Spinal cord (tissue), 10 donors: ENCODE results near the gene KLK4. TPM values are rescaled to one million over a fixed set of nuclear protein-coding genes. Genes with fewer than 3 reads are reported as not detected.
A peak's percentile ranks its signal among the peaks of the same experiment; 100 is the strongest.

ENCODE experiments used
- DNase-seq, 6 donors: peaks; one replicate each; pipeline versions ENCODE4 v3.0.0 to v3.0.0-alpha.2; 2013 to 2015; ENCODE audit warnings: low spot score in 6 of 6, low read depth in 4 of 6
- H3K27ac ChIP-seq: one replicate; pipeline ENCODE4 v1.5.1; 2013; ENCODE audit warnings: low read depth, low read length, control low read depth
- H3K27me3 ChIP-seq: one replicate; pipeline ENCODE4 v1.6.1; 2013; ENCODE audit warnings: low read length; ENCODE audit not compliant: control insufficient read depth, insufficient read depth
- H3K36me3 ChIP-seq: one replicate; pipeline ENCODE4 v1.6.1; 2013; ENCODE audit warnings: low read length; ENCODE audit not compliant: control insufficient read depth, insufficient read depth
- H3K4me1 ChIP-seq: one replicate; pipeline ENCODE4 v1.6.1; 2013; ENCODE audit warnings: low read length; ENCODE audit not compliant: control insufficient read depth, insufficient read depth
- H3K4me3 ChIP-seq: one replicate; pipeline ENCODE4 v1.5.1; 2013; ENCODE audit warnings: low read depth, low read length, control low read depth
- H3K9me3 ChIP-seq: one replicate; pipeline ENCODE4 v1.6.1; 2013; ENCODE audit warnings: low read length; ENCODE audit not compliant: control insufficient read depth, insufficient read depth
- WGBS: methylation state at CpG from one replicate; pipeline ENCODE4 v1.1.5; 2013; ENCODE audit warnings: missing lambda C conversion rate; ENCODE audit not compliant: insufficient coverage; 5-methylcytosine and 5-hydroxymethylcytosine counted together
- polyA plus RNA-seq, 2 donors: library from polyadenylated mRNA; unstranded; fragments of 120-200 nt; gene quantifications; one replicate each; pipeline ENCODE4 v1.2.1, GENCODE V29; 2013; ENCODE audit not compliant: insufficient read length in 2 of 2
- total RNA-seq, 2 donors: library from RNA; depleted of rRNA in 1 of 2; stranded (reverse); fragments of 120-200 nt in 1 of 2; fragments of >200 nt in 1 of 2; gene quantifications; one replicate each; pipeline versions ENCODE4 v1.2.3 to v1.2.4, GENCODE V29; 2013 to 2014
- donor health status: healthy.

KLK4 gene
- total and polyA plus RNA-seq, 4 donors, result 0.59 to 1.9 (median 1.6) TPM; not detected in 1

- Histone ChIP-seq H3K4me1 (no peaks in the 10 kb centered on the region), H3K27me3 (peaks cover 11% of the 10 kb centered on the region), H3K36me3 (no peaks in the 10 kb centered on the region), H3K4me3 (no peak overlapping the region), H3K9me3 (no peaks in the 10 kb centered on the region), H3K27ac (no peak overlapping the region)
- no peak for DNase-seq
- WGBS, result 11% methylated on average over 1 of the region's 5 CpGs
These were observed 20.6 kb downstream of the KLK4 start for GRCh38 chr19:50890422-50891252.

- H3K4me1 ChIP-seq, result no peaks in the 10 kb centered on the region
- H3K9me3 ChIP-seq, result no peaks in the 10 kb centered on the region
- no peak for DNase-seq
- peaks cover 11% of the 10 kb centered on the region for H3K27me3 ChIP-seq
- H3K4me3 ChIP-seq, result no peak overlapping the region
- H3K27ac ChIP-seq, result no peak overlapping the region
- 59% methylated on average over 2 of the region's 3 CpGs for WGBS
- H3K36me3 ChIP-seq, result no peaks in the 10 kb centered on the region
These were observed 21.6 kb downstream of the KLK4 start for GRCh38 chr19:50889638-50890037.

GRCh38 chr19:50882188-50882587 lies 29.0 kb downstream of the KLK4 start:
- H3K4me3 ChIP-seq, result no peak overlapping the region
- H3K9me3 ChIP-seq, result no peaks in the 10 kb centered on the region
- no peaks in the 10 kb centered on the region for H3K4me1 ChIP-seq
- no peaks in the 10 kb centered on the region for H3K36me3 ChIP-seq
- H3K27me3 ChIP-seq, result no peaks in the 10 kb centered on the region
- 100% methylated on average over 1 of the region's 3 CpGs for WGBS
- DNase-seq, result no peak
- H3K27ac ChIP-seq, result no peak overlapping the region

GRCh38 chr19:50880241-50880640 lies 31.0 kb downstream of the KLK4 start:
- Histone ChIP-seq H3K4me1 (no peaks in the 10 kb centered on the region), H3K27ac (no peak overlapping the region), H3K9me3 (no peaks in the 10 kb centered on the region), H3K4me3 (no peak overlapping the region), H3K36me3 (no peaks in the 10 kb centered on the region), H3K27me3 (peaks cover 4% of the 10 kb centered on the region)
- 81% methylated on average over 5 of the region's 5 CpGs for WGBS
- DNase-seq, result no peak

GRCh38 chr19:50878851-50879250 lies 32.3 kb downstream of the KLK4 start:
- Histone ChIP-seq H3K4me3 (no peak overlapping the region), H3K9me3 (no peaks in the 10 kb centered on the region), H3K4me1 (no peaks in the 10 kb centered on the region), H3K27me3 (peaks cover 15% of the 10 kb centered on the region), H3K36me3 (no peaks in the 10 kb centered on the region), H3K27ac (no peak overlapping the region)
- 72% methylated on average over 4 of the region's 5 CpGs for WGBS
- DNase-seq, result no peak

GRCh38 chr19:50877338-50877737 lies 33.9 kb downstream of the KLK4 start:
- Histone ChIP-seq H3K27ac (no peak overlapping the region), H3K27me3 (peaks cover 19% of the 10 kb centered on the region), H3K4me1 (no peaks in the 10 kb centered on the region), H3K4me3 (no peak overlapping the region), H3K36me3 (no peaks in the 10 kb centered on the region), H3K9me3 (no peaks in the 10 kb centered on the region)
- WGBS, result 39% methylated on average over 7 of the region's 8 CpGs
- no peak for DNase-seq

- 66% methylated on average over 6 of the region's 7 CpGs for WGBS
- Histone ChIP-seq H3K4me3 (no peak overlapping the region), H3K9me3 (no peaks in the 10 kb centered on the region), H3K27me3 (peaks cover 19% of the 10 kb centered on the region), H3K36me3 (no peaks in the 10 kb centered on the region), H3K27ac (no peak overlapping the region), H3K4me1 (no peaks in the 10 kb centered on the region)
- DNase-seq, result peak in 1 of 6 donors; percentile 18
These were observed 34.7 kb downstream of the KLK4 start for GRCh38 chr19:50876456-50876855.

GRCh38 chr19:50875795-50876422 lies 35.3 kb downstream of the KLK4 start:
- no peaks in the 10 kb centered on the region for H3K9me3 ChIP-seq
- no peaks in the 10 kb centered on the region for H3K4me1 ChIP-seq
- no peak for DNase-seq
- no peak overlapping the region for H3K27ac ChIP-seq
- H3K4me3 ChIP-seq, result no peak overlapping the region
- peaks cover 19% of the 10 kb centered on the region for H3K27me3 ChIP-seq
- H3K36me3 ChIP-seq, result no peaks in the 10 kb centered on the region
- 45% methylated on average over 6 of the region's 9 CpGs for WGBS

- 73% methylated on average over 5 of the region's 5 CpGs for WGBS
- no peaks in the 10 kb centered on the region for H3K4me1 ChIP-seq
- peaks cover 22% of the 10 kb centered on the region for H3K27me3 ChIP-seq
These were observed 37.0 kb downstream of the KLK4 start for GRCh38 chr19:50874211-50874610.

GRCh38 chr19:50873056-50873455 lies 38.1 kb downstream of the KLK4 start, which contains the start of gene KLK2:
TSS of gene KLK2 (plus strand) at chr19:50873439. CDS start at chr19:50873474, 35 bp downstream.
- Histone ChIP-seq H3K27ac (no peak within 1 kb of the TSS), H3K4me1 (no peaks in the 10 kb centered on the region), H3K27me3 (peaks cover 22% of the 10 kb centered on the region), H3K36me3 (no peaks in the 10 kb centered on the region), H3K4me3 (no peak within 1 kb of the TSS), H3K9me3 (no peaks in the 10 kb centered on the region)
- no peak for DNase-seq
- 75% methylated on average over 2 of the region's 3 CpGs for WGBS

More at GRCh38 chr19:50874211-50874610, 37.0 kb downstream of the KLK4 start:
- no peak for DNase-seq
- no peak overlapping the region for H3K27ac ChIP-seq
- H3K9me3 ChIP-seq, result no peaks in the 10 kb centered on the region
- no peaks in the 10 kb centered on the region for H3K36me3 ChIP-seq
- H3K4me3 ChIP-seq, result no peak overlapping the region
